Retina (tissue), 1 donor: ENCODE measurements around the gene ALS2CL.
"Not testable (repeated sequence)": the region's sequence is repeated elsewhere in the genome, so short reads cannot be mapped to it uniquely, and the experiment has no call there.

Experiments
- DNase-seq: peaks from one replicate; pipeline ENCODE4 v3.0.0-alpha.2; 2016

The ALS2CL gene

GRCh38 chr3:46693038-46693891, at the start of gene ALS2CL:
ALS2CL (minus strand) TSS chr3:46693679; CDS start chr3:46689440, 4,239 bp downstream.
- peak; percentile 81 for DNase-seq

- no peak for DNase-seq
These were observed 49.6 kb upstream of the ALS2CL start for GRCh38 chr3:46742992-46743585.

GRCh38 chr3:46739565-46739964, 46.1 kb upstream of the ALS2CL start:
- DNase-seq = not testable (repeated sequence)

- no peak for DNase-seq
These were observed 43.9 kb upstream of the ALS2CL start for GRCh38 chr3:46737329-46737731.

GRCh38 chr3:46736006-46736872, 42.8 kb upstream of the ALS2CL start:
- DNase-seq = no peak

GRCh38 chr3:46734773-46735172, 41.3 kb upstream of the ALS2CL start:
- DNase-seq = no peak

GRCh38 chr3:46733026-46733800, 39.7 kb upstream of the ALS2CL start:
- no peak for DNase-seq

- no peak for DNase-seq
These were observed 38.3 kb upstream of the ALS2CL start for GRCh38 chr3:46731795-46732194.

- DNase-seq = no peak
These were observed 37.3 kb upstream of the ALS2CL start for GRCh38 chr3:46730819-46731218.

GRCh38 chr3:46729038-46729437, 35.6 kb upstream of the ALS2CL start:
- DNase-seq = no peak

- no peak for DNase-seq
These were observed 32.3 kb upstream of the ALS2CL start for GRCh38 chr3:46725621-46726314.

GRCh38 chr3:46724424-46724823, 30.9 kb upstream of the ALS2CL start:
- DNase-seq = no peak

GRCh38 chr3:46722443-46722842, 29.0 kb upstream of the ALS2CL start:
- no peak for DNase-seq

GRCh38 chr3:46721009-46721408, 27.5 kb upstream of the ALS2CL start:
- DNase-seq = no peak

- no peak for DNase-seq
These were observed 26.3 kb upstream of the ALS2CL start for GRCh38 chr3:46719735-46720271.

GRCh38 chr3:46719044-46719565, 25.6 kb upstream of the ALS2CL start:
- DNase-seq = no peak

GRCh38 chr3:46717447-46718231, 24.2 kb upstream of the ALS2CL start, which contains the start of gene PRSS50:
PRSS50 (minus strand) TSS chr3:46717869; CDS start chr3:46717824, 45 bp downstream.
- no peak for DNase-seq

GRCh38 chr3:46716461-46717441, 23.3 kb upstream of the ALS2CL start:
- no peak for DNase-seq
